KG1 (cell line): ENCODE results near the gene ACAP2.
"Not testable (repeated sequence)": the region's sequence is repeated elsewhere in the genome, so short reads cannot be mapped to it uniquely, and the experiment has no call there.

Source experiments
- DNase-seq: peaks from one replicate; lab custom pipeline; 2025; lab: John Stamatoyannopoulos, UW

Gene ACAP2

DNA sequence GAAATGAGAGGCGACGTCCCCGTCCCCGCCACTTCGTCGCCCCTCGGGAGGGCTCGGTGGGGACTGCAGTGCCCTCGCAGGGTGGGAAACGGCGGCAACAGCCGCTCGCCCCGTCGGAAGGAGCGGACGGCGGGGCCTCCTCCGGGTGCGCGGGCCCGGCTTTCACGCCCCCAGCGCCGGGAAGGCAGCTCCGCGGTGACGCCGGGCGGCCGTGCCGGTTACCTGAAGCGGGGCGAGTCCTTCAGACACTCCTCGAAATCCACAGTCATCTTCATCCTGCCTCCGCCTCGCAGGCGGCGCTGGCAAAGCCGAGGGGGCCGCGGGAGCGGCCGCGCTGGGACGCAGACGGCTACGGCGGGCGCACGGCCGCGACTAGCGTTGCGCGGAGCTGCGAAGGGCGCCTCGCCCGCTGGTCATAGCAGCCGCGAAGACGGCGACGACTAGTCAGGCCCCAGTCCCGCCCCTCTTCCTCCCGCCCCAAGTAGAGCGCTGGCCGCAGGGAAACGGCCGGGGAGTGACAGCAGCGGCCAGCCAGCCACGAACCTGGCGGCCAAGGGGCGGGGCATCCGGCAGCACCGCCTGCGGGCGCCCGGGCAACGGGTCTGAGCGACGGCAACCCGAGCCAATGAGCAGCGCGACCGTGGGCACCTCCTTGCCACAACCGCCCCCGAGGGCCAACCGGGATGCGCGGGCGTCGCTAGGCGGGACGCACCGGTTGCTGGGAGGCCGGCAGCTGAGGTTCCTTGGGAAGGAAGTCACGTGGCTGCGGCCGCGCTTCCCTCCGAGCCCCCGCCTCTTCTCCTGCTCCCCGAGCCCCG, at the start of gene ACAP2:
ACAP2 (minus strand) TSS at position 448 of the 818 bp plus-strand sequence; CDS start at position 275, 173 bp downstream.
- peak; percentile 96 for DNase-seq

DNA sequence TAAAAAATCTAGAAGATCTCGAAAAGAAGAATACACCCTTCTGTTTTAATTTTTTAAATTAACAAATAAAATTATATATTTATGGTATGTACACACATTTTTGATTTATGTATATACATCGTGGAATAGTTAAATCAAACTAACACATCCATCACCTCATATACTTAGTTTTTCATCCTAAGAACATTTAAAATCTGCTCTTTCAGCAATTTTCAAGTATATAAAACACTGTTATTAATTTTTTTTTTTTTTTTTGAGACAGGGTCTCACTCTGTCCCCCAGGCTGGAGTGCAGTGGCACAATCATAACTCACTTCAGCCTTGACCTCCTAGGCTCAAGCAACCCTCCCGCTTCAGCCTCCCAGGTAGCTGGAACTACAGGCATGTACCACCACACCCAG, 32.8 kb upstream of the ACAP2 start:
- no peak for DNase-seq

DNA sequence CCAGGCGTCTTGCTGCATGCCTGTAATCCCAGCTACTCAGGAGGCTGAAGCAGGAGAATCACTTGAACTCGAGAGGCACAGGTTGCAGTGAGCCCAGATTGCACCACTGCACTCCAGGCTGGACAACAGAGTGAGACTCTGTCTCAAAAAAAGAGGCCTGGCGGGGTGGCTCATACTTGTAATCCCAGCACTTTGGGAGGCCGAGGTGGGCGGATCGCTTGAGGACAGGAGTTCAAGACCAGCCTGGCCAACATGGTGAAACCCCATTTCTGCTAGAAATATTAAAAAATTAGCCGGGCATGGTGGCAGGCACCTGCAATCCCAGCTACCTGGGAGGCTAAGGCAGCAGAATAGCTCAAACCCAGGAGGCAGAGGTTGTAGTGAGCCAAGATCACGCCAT, 32.3 kb upstream of the ACAP2 start:
- DNase-seq = not testable (repeated sequence)

DNA sequence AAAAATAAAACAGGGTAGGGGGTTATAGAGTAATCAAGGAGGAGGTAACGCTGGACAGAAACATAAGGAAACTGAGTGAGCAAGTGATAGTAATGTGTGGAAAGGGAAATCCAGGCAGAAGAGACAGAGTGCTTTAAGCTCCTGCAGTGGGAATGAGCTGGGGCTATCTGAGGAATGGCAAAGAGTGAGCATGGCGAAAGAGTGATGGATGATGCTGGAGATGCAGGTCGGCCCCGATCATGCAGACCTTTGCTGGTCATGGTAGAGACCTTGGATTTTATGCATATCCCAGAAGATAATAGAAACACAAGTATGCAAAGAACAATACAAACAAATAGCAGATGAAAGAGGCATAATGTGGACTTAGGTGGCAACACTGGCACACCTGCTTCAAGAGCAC, 26.0 kb upstream of the ACAP2 start:
- no peak for DNase-seq

DNA sequence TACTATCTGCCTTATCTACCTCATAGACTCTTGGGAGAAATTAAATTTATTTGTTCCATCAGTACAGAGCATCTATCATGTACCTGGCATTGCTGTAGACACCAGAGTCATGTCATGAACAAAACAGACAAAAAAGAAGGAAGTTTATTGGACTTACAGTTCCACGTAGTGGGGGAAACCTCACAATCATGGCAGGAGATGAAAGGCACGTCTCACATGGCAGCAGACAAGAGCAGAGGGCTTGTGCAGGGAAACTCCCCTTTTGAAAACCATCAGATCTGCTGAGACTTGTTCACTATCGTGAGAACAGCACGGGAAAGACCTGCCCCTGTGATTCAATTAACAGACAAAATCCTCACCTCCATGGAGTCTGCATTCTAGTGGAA, 25.6 kb upstream of the ACAP2 start:
- DNase-seq = no peak

GRCh38 chr3:195467641-195468390, 25.0 kb upstream of the ACAP2 start:
- DNase-seq = no peak

GRCh38 chr3:195466251-195466650, 23.4 kb upstream of the ACAP2 start:
- DNase-seq = no peak

- not testable (repeated sequence) for DNase-seq
Observed at GRCh38 chr3:195462922-195463321, 20.1 kb upstream of the ACAP2 start.

GRCh38 chr3:195462308-195462610, 19.4 kb upstream of the ACAP2 start:
- no peak for DNase-seq

DNA sequence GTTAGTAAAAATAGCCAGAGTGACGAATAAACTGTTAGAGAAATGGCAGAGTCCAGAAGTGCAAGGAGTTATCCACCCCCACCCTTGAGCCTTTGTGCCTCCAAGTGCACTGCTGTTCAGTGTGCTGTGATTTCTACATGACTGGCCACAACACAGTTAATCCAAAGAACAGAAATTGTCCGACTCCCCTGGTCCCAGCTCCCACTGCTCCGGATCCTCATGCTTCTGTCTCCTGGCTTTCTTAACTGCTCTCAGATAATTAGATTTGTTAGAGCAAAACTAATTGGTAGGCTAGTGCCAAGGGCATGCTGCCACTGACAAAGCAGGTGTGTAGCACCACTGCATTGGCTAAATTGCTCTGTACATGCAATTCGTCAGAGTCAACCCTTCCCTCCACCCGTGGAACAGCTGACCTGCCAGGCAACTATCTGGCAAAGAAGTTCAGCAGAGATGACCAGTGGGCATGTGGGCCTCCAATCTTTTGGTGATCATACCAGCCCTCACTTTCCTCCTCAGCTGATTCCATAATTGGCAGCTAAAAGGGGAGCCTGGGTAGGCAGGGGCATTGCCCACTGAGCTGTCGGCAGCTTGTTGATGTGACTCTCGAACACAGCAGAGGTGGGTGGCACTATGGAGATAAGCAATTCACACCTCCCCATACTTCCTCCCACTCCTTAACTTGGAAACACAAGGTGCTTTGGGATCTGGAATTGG, 18.9 kb upstream of the ACAP2 start:
- no peak for DNase-seq

- no peak for DNase-seq
Observed at GRCh38 chr3:195460091-195460713, 17.4 kb upstream of the ACAP2 start.

GRCh38 chr3:195458316-195458717, 15.5 kb upstream of the ACAP2 start:
- DNase-seq = no peak

GRCh38 chr3:195455789-195456188, 13.0 kb upstream of the ACAP2 start:
- DNase-seq = no peak

GRCh38 chr3:195453236-195453635, 10.4 kb upstream of the ACAP2 start:
- no peak for DNase-seq

- no peak for DNase-seq
Observed at GRCh38 chr3:195451373-195452015, 8.7 kb upstream of the ACAP2 start.

DNA sequence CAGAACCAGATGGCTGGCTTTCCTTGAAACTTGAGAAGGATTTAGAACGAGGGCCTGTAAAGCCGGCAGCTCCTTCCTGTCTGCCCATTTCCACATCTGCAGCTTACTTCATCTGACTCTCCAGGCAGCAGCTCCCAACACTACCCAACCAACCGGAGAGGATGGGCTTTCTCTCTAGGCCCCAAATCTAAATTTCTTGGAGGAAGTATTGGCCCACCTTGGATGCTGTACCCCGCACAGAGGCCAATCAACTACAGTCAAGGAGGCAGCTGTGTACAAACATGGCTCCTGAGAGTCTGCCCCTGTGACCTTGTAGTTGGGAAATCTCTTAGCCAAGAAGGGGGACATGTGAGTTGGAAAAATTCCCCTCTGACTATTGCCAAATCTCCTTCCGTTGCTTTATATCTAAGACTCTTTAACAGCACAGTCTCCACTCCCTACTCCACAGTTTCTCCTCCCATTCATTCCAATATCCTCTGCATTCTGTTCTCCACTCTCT, 8.0 kb upstream of the ACAP2 start:
- no peak for DNase-seq

DNA sequence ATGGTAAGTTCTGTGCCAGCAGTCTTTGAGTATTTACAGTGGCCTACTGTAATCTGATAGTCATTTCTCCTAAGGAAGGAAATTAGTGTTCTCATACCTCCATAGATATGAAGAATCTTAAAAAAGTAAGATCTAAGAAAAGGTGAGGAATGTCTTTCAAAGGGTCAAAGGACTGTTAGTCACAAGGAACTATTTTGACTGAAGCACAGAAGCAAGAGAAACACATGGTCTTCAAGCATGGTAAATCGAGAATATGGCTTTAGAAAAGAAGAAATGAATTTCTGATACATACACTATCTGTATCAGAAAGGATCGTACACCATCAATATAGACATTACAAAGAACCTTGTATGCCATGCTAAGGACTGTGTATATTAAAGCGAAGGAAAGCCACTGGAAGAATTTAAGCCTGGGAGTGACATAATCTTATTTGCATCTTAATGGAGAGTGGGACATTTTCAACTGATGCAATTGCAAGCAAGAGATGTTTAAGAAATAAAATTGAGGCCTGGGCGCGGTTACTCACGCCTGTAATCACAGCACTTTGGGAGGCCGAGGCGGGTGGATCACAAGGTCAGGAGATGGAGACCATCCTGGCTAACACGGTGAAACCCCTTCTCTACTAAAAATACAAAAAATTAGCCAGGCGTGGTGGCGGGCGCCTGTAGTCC, 5.5 kb upstream of the ACAP2 start:
- DNase-seq = no peak

DNA sequence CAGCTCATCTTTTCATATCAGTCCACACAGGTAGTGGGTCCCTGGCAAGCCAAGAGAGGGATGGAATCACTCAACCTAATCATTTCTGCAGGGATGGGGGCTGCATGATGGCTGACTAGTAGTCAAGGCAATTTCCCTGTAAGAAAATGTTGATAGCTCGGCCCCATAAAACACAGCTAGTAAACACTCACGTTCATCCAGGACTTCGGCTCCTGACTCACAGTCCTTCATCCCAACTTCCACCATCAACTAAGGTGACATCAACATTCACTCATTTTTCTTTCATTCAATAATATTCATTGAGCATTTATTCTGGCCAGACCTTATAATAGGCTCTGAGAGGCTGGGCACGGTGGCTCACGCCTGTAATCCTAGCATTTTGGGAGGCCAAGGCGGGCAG, 4.4 kb upstream of the ACAP2 start:
- DNase-seq = no peak

DNA sequence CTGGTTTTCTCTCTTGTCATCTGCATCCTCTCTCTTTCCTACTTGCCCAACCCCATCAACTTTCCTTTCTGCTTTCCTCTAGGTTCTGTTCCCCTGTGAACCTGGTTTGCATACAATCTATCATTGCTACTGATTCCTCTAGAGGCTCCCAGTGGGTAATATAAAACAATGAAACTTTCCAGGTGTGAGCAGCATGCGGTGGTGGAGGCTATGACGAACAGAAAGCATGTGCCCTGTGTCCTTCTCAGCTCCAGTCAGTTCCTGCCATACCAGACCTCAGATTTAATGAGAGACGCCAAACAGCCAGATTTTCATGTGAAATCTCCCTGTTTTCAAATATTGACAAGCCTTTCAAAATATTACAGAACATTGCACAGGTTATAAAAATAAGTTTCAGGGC, 3.5 kb upstream of the ACAP2 start:
- no peak for DNase-seq

GRCh38 chr3:195445885-195446284, 3.1 kb upstream of the ACAP2 start:
- DNase-seq = no peak

GRCh38 chr3:195443391-195443989, 670 bp upstream of the ACAP2 start:
- no peak for DNase-seq
